ENCODE data around the gene CLIC4. TPM values are rescaled to one million over a fixed set of nuclear protein-coding genes. Genes with fewer than 3 reads are reported as not detected.

CLIC4 gene
- total RNA-seq, 1 experiment from 2014 or later = 262 TPM

DNA sequence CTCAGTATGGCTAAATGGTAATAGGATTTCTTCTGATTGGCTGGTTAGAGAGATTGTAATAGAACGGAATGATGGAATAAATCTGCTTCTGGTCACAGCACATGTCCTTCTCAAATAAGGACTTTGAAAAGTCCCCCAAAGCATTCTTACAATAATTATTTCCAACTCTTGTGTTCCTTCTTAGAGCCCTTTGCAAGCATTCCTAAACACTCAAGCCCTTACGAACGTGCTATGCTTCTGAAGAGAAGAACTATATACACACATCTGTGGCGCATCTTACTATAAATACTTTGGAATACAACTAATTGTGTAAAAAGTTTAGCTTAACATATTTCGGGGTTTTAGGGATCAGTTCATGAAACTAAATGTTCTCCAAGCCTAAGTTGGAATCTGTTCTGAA, 25.6 kb downstream of the CLIC4 start (continued):
- TF ChIP-seq, protein P1, sequence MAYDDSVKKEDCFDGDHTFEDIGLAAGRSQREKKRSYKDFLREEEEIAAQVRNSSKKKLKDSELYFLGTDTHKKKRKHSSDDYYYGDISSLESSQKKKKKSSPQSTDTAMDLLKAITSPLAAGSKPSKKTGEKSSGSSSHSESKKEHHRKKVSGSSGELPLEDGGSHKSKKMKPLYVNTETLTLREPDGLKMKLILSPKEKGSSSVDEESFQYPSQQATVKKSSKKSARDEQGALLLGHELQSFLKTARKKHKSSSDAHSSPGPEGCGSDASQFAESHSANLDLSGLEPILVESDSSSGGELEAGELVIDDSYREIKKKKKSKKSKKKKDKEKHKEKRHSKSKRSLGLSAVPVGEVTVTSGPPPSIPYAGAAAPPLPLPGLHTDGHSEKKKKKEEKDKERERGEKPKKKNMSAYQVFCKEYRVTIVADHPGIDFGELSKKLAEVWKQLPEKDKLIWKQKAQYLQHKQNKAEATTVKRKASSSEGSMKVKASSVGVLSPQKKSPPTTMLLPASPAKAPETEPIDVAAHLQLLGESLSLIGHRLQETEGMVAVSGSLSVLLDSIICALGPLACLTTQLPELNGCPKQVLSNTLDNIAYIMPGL (CRISPR knock-in tag; IDR thresholded peaks at IDR 0.05) = no peak
- TF ChIP-seq NFE2L1 (CRISPR knock-in tag; IDR thresholded peaks at IDR 0.05) = no peak
- TF ChIP-seq ZBTB21 (CRISPR knock-in tag; IDR thresholded peaks at IDR 0.05; ENCODE audit: borderline replicate concordance) = no peak
- TF ChIP-seq TEAD1 (CRISPR knock-in tag; IDR thresholded peaks at IDR 0.05) = no peak
- TF ChIP-seq FOXP1 (CRISPR knock-in tag; IDR thresholded peaks at IDR 0.05; ENCODE audit: borderline replicate concordance) = no peak
- TF ChIP-seq, protein P2, sequence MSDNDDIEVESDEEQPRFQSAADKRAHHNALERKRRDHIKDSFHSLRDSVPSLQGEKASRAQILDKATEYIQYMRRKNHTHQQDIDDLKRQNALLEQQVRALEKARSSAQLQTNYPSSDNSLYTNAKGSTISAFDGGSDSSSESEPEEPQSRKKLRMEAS (CRISPR knock-in tag; IDR thresholded peaks at IDR 0.05) = no peak
- TF ChIP-seq ZNF317 (CRISPR knock-in tag; IDR thresholded peaks at IDR 0.05; ENCODE audit: borderline replicate concordance, low read depth) = no peak
- no peak for TF ChIP-seq CREB1 (CRISPR knock-in tag; IDR thresholded peaks at IDR 0.05)
- TF ChIP-seq, protein P3, sequence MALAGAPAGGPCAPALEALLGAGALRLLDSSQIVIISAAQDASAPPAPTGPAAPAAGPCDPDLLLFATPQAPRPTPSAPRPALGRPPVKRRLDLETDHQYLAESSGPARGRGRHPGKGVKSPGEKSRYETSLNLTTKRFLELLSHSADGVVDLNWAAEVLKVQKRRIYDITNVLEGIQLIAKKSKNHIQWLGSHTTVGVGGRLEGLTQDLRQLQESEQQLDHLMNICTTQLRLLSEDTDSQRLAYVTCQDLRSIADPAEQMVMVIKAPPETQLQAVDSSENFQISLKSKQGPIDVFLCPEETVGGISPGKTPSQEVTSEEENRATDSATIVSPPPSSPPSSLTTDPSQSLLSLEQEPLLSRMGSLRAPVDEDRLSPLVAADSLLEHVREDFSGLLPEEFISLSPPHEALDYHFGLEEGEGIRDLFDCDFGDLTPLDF (CRISPR knock-in tag; IDR thresholded peaks at IDR 0.05) = no peak
- TF ChIP-seq, protein P4, sequence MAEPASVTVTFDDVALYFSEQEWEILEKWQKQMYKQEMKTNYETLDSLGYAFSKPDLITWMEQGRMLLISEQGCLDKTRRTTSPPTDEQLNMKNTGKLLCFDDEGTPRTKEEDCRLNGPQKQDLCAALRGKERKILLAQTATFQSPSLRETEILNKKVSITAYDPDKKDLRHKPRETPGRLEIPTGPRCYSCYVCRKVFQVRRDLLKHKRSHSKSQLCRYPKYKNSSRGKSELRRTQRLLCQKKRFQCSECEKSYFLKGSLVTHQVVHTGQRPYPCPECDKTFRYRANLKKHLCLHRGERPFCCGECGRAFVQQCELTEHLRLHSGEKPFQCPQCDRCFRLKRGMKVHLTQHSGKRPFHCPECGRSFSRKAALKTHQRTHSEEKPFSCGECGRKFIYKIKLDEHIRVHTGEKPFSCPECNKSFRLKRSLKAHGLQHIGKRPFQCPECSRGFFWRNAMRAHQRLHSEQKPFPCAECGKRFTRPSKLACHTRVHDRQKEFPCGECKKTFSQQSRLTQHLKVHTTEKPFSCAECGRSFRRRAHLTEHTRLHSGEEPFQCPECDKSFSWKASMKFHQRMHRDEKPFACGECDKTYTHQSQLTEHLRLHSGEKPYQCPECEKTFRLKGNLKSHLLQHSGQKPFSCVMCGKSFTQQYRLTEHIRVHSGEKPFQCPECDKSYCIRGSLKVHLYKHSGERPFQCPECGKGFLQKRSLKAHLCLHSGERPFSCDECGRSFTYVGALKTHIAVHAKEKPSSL (CRISPR knock-in tag; conservative IDR thresholded peaks at IDR 0.05) = no peak
- TF ChIP-seq, protein P5, sequence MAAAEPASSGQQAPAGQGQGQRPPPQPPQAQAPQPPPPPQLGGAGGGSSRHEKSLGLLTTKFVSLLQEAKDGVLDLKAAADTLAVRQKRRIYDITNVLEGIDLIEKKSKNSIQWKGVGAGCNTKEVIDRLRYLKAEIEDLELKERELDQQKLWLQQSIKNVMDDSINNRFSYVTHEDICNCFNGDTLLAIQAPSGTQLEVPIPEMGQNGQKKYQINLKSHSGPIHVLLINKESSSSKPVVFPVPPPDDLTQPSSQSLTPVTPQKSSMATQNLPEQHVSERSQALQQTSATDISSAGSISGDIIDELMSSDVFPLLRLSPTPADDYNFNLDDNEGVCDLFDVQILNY (CRISPR knock-in tag; IDR thresholded peaks at IDR 0.05) = no peak
- TF ChIP-seq ZNF671 (CRISPR knock-in tag; IDR thresholded peaks at IDR 0.05) = no peak

DNA sequence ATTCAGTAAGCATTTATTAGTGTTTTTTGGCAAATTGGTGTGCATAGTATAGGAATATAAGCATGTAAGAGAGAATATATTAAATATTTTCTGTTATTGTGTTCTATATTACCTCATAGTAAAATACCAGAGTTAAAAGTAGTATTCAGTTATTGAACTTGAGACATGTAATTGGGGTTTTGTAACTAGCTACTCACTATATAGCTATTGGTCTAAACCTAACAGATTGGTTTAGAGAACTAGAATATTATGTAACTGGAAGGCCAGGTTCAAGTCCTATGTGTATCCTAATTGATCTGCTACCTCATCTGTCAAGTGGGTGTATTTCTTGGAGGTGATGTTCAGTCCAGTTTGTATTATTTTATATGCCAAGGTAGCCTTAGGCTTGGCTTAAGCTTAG, 26.3 kb downstream of the CLIC4 start:
- Mint-ChIP-seq H3K27me3 (ENCODE audit: low read depth) (no peaks in the 10 kb centered on the region), H3K27ac (no peak overlapping the region), H3K4me3 (no peak overlapping the region), H3K4me1 (peaks cover 31% of the 10 kb centered on the region), H3K9me3 (no peaks in the 10 kb centered on the region), H3K36me3 (0 out of 2 replicates have a peak, but pooled peaks cover 6% of the 10 kb centered on the region)
- POLR2A ChIA-PET = interaction anchor here (0.5 kb wide), 1 partner anchor 20 kb away, joined by 4 read pairs; no protein-coding TSS in a partner anchor
- DNase-seq (ENCODE audit: low spot score) (no peak), ATAC-seq (no peak)
- TF ChIP-seq, protein P6, sequence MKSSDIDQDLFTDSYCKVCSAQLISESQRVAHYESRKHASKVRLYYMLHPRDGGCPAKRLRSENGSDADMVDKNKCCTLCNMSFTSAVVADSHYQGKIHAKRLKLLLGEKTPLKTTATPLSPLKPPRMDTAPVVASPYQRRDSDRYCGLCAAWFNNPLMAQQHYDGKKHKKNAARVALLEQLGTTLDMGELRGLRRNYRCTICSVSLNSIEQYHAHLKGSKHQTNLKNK (CRISPR knock-in tag; IDR thresholded peaks at IDR 0.05) = no peak
- TF ChIP-seq ZBTB21 (CRISPR knock-in tag; IDR thresholded peaks at IDR 0.05; ENCODE audit: borderline replicate concordance) (no peak), ZNF138 (CRISPR knock-in tag; conservative IDR thresholded peaks at IDR 0.05) (no peak), FOXK1 (CRISPR knock-in tag; IDR thresholded peaks at IDR 0.05) (no peak), IRF2 (CRISPR knock-in tag; IDR thresholded peaks at IDR 0.05; ENCODE audit: borderline replicate concordance, low read depth) (no peak), ATF1 (CRISPR knock-in tag; IDR thresholded peaks at IDR 0.05) (no peak)
- TF ChIP-seq, protein P4 (CRISPR knock-in tag; conservative IDR thresholded peaks at IDR 0.05) = no peak
- CTCF ChIA-PET = interaction anchor here (1.0 to 1.2 kb wide), 2 partner anchors 59 to 63 kb away, joined by 3 read pairs; no protein-coding TSS in a partner anchor
